ENCODE measurements around the gene VASN.

The VASN gene

GRCh38 chr16:4426021-4426684 is 54.5 kb downstream of the VASN start:
- DNase-seq (ENCODE audit: low read depth): no peak

GRCh38 chr16:4426722-4427372 is 55.2 kb downstream of the VASN start:
- DNase-seq (ENCODE audit: low read depth): no peak

- no peak for DNase-seq (ENCODE audit: low read depth)
Observed at GRCh38 chr16:4428500-4428899, 56.9 kb downstream of the VASN start.

- no peak for DNase-seq (ENCODE audit: low read depth)
Observed at GRCh38 chr16:4431023-4431422, 59.4 kb downstream of the VASN start.
